DOHH2 (cell line): ENCODE results near the gene CARMIL3.

ENCODE experiments used
- H3F3A ChIP-seq: fragments of 200-600 bp; sonication (generic), shearing (Covaris generic); 2 replicates; pipeline ENCODE4 v1.6.0; 2016; ENCODE audit warnings: antibody characterized with exemption, mild to moderate bottlenecking; ENCODE audit not compliant: control insufficient read depth, insufficient read depth
- H3K27ac ChIP-seq: fragments of 200-600 bp; sonication (generic); 2 replicates; pipeline ENCODE4 v1.5.1; 2014; ENCODE audit warnings: low read depth, mild to moderate bottlenecking, low read length, moderate library complexity
- H3K27me3 ChIP-seq: fragments of 200-600 bp; sonication (generic); 2 replicates; pipeline ENCODE4 v1.6.1; 2014; ENCODE audit warnings: mild to moderate bottlenecking, low read length, mixed read lengths; ENCODE audit not compliant: control insufficient read depth
- H3K36me3 ChIP-seq: fragments of 200-600 bp; sonication (generic); 2 replicates; pipeline ENCODE4 v1.6.1; 2014; ENCODE audit warnings: mild to moderate bottlenecking, low read length, moderate library complexity, mixed read lengths; ENCODE audit not compliant: control insufficient read depth
- H3K4me1 ChIP-seq: fragments of 200-600 bp; sonication (generic); 2 replicates; pipeline ENCODE4 v1.6.1; 2014; ENCODE audit warnings: mild to moderate bottlenecking, low read length, mixed read lengths; ENCODE audit not compliant: control insufficient read depth
- H3K4me2 ChIP-seq: fragments of 200-600 bp; sonication (generic); 2 replicates; pipeline ENCODE4 v1.6.0; 2014; ENCODE audit warnings: mild to moderate bottlenecking, low read length, moderate library complexity
- H3K4me3 ChIP-seq: fragments of 200-600 bp; sonication (generic); 2 replicates; pipeline ENCODE4 v1.5.1; 2014; ENCODE audit warnings: mild to moderate bottlenecking, low read length, mixed read lengths
- H3K79me2 ChIP-seq: fragments of 200-600 bp; sonication (generic); 2 replicates; pipeline ENCODE4 v1.6.1; 2014; ENCODE audit warnings: mild to moderate bottlenecking, low read length, mixed read lengths; ENCODE audit not compliant: control insufficient read depth
- H3K9me2 ChIP-seq: fragments of 200-600 bp; sonication (generic); replicated peaks from 2 replicates; pipeline ENCODE4 v1.6.1; 2014; ENCODE audit warnings: mild to moderate bottlenecking, low read length, mixed read lengths; ENCODE audit not compliant: control insufficient read depth
- H3K9me3 ChIP-seq: fragments of 200-600 bp; sonication (generic); 2 replicates; pipeline ENCODE4 v1.6.1; 2014; ENCODE audit warnings: antibody characterized with exemption, low read length, mixed read lengths; ENCODE audit not compliant: control insufficient read depth, insufficient read depth
- H4K20me1 ChIP-seq: fragments of 200-600 bp; sonication (generic); 2 replicates; pipeline ENCODE4 v1.6.0; 2014; ENCODE audit warnings: low read depth, mild to moderate bottlenecking, antibody characterized with exemption, low read length, moderate library complexity; ENCODE audit not compliant: control insufficient read depth, insufficient read depth
- CTCF ChIP-seq: fragments of 200-600 bp; sonication (generic); IDR thresholded peaks from one replicate; pipeline ENCODE4 v1.5.1; 2014; ENCODE audit warnings: antibody characterized with exemption, mild to moderate bottlenecking, low read depth, low read length; ENCODE audit not compliant: poor library complexity, severe bottlenecking
- EZH2phosphoT487 ChIP-seq: fragments of 200-600 bp; sonication (generic); IDR thresholded peaks from 2 replicates; pipeline ENCODE4 v1.6.1; 2017; ENCODE audit warnings: borderline replicate concordance, mild to moderate bottlenecking, antibody characterized with exemption, low read length, moderate library complexity, mixed read lengths

Gene CARMIL3

GRCh38 chr14:24066496-24067132, 14.8 kb downstream of the CARMIL3 start:
- no peak overlapping the region for H3K27ac ChIP-seq
- H3K4me3 ChIP-seq = no peak overlapping the region
- H3K36me3 ChIP-seq = no peaks in the 10 kb centered on the region
- no peaks in the 10 kb centered on the region for H3K9me2 ChIP-seq
- H3K9me3 ChIP-seq = no peaks in the 10 kb centered on the region
- H3K27me3 ChIP-seq = no peaks in the 10 kb centered on the region
- H3K4me1 ChIP-seq = no peaks in the 10 kb centered on the region
- no peak overlapping the region for H3K4me2 ChIP-seq
- H3K79me2 ChIP-seq = no peaks in the 10 kb centered on the region
- H4K20me1 ChIP-seq = no peaks in the 10 kb centered on the region
- no peaks in the 10 kb centered on the region for H3F3A ChIP-seq
- TF ChIP-seq CTCF (no peak), EZH2phosphoT487 (no peak)

- Histone ChIP-seq H3K9me2 (no peaks in the 10 kb centered on the region), H4K20me1 (no peaks in the 10 kb centered on the region), H3K4me3 (no peak overlapping the region), H3F3A (no peaks in the 10 kb centered on the region), H3K4me1 (no peaks in the 10 kb centered on the region), H3K36me3 (no peaks in the 10 kb centered on the region), H3K27me3 (no peaks in the 10 kb centered on the region), H3K27ac (no peak overlapping the region), H3K4me2 (no peak overlapping the region), H3K9me3 (no peaks in the 10 kb centered on the region), H3K79me2 (no peaks in the 10 kb centered on the region)
- TF ChIP-seq EZH2phosphoT487 = no peak
- no peak for TF ChIP-seq CTCF
These were observed 15.6 kb downstream of the CARMIL3 start for GRCh38 chr14:24067133-24068082.

- Histone ChIP-seq H3K27me3 (no peaks in the 10 kb centered on the region), H3F3A (no peaks in the 10 kb centered on the region)
- TF ChIP-seq CTCF (no peak), EZH2phosphoT487 (no peak)
These were observed 17.1 kb downstream of the CARMIL3 start for GRCh38 chr14:24068711-24069410.

More at GRCh38 chr14:24068711-24069410, 17.1 kb downstream of the CARMIL3 start:
- Histone ChIP-seq H3K79me2 (no peaks in the 10 kb centered on the region), H3K4me2 (no peak overlapping the region), H3K9me2 (no peaks in the 10 kb centered on the region), H3K27ac (no peak overlapping the region), H4K20me1 (no peaks in the 10 kb centered on the region), H3K36me3 (no peaks in the 10 kb centered on the region), H3K4me3 (no peak overlapping the region), H3K9me3 (no peaks in the 10 kb centered on the region), H3K4me1 (no peaks in the 10 kb centered on the region)
